Measurements from ENCODE around the gene PAK5.

PAK5 gene

GRCh38 chr20:9677100-9677623 lies 161.7 kb downstream of the PAK5 start:
- no peaks in the 10 kb centered on the region for H3K4me1 ChIP-seq (ENCODE audit: insufficient read depth, poor library complexity, severe bottlenecking)
- no peaks in the 10 kb centered on the region for H3K9me3 ChIP-seq (ENCODE audit: severe bottlenecking)
- H3K27ac ChIP-seq (ENCODE audit: poor library complexity, severe bottlenecking) = no peak overlapping the region
- ATAC-seq (ENCODE audit: low read depth) (no peak), DNase-seq (ENCODE audit: low spot score) (no peak)
- TF ChIP-seq CTCF (IDR thresholded peaks at IDR 0.05; ENCODE audit: poor library complexity, severe bottlenecking) = no peak
- peaks cover 6% of the 10 kb centered on the region for H3K27me3 ChIP-seq (ENCODE audit: insufficient read depth, poor library complexity, severe bottlenecking)
- H3K4me3 ChIP-seq (ENCODE audit: severe bottlenecking) = no peak overlapping the region
- no peaks in the 10 kb centered on the region for H3K36me3 ChIP-seq (ENCODE audit: low read depth)

- Histone ChIP-seq H3K27me3 (ENCODE audit: insufficient read depth, poor library complexity, severe bottlenecking) (peaks cover 3% of the 10 kb centered on the region), H3K9me3 (ENCODE audit: severe bottlenecking) (no peaks in the 10 kb centered on the region), H3K36me3 (ENCODE audit: low read depth) (no peaks in the 10 kb centered on the region), H3K4me3 (ENCODE audit: severe bottlenecking) (no peak overlapping the region), H3K4me1 (ENCODE audit: insufficient read depth, poor library complexity, severe bottlenecking) (no peaks in the 10 kb centered on the region), H3K27ac (ENCODE audit: poor library complexity, severe bottlenecking) (no peak overlapping the region)
- TF ChIP-seq CTCF (IDR thresholded peaks at IDR 0.05; ENCODE audit: poor library complexity, severe bottlenecking) = no peak
- DNase-seq (ENCODE audit: low spot score) (no peak), ATAC-seq (ENCODE audit: low read depth) (no peak)
Measured at GRCh38 chr20:9672981-9673380, 165.9 kb downstream of the PAK5 start.

- ATAC-seq (ENCODE audit: low read depth) (no peak), DNase-seq (ENCODE audit: low spot score) (no peak)
- TF ChIP-seq CTCF (IDR thresholded peaks at IDR 0.05; ENCODE audit: poor library complexity, severe bottlenecking) = no peak
- H3K4me3 ChIP-seq (ENCODE audit: severe bottlenecking) = no peak overlapping the region
- H3K9me3 ChIP-seq (ENCODE audit: severe bottlenecking) = no peaks in the 10 kb centered on the region
- peaks cover 3% of the 10 kb centered on the region for H3K27me3 ChIP-seq (ENCODE audit: insufficient read depth, poor library complexity, severe bottlenecking)
- no peaks in the 10 kb centered on the region for H3K36me3 ChIP-seq (ENCODE audit: low read depth)
- no peak overlapping the region for H3K27ac ChIP-seq (ENCODE audit: poor library complexity, severe bottlenecking)
- no peaks in the 10 kb centered on the region for H3K4me1 ChIP-seq (ENCODE audit: insufficient read depth, poor library complexity, severe bottlenecking)
Measured at GRCh38 chr20:9672027-9672426, 166.8 kb downstream of the PAK5 start.

- Histone ChIP-seq H3K36me3 (ENCODE audit: low read depth) (no peaks in the 10 kb centered on the region), H3K4me3 (ENCODE audit: severe bottlenecking) (no peak overlapping the region), H3K4me1 (ENCODE audit: insufficient read depth, poor library complexity, severe bottlenecking) (no peaks in the 10 kb centered on the region), H3K27me3 (ENCODE audit: insufficient read depth, poor library complexity, severe bottlenecking) (peaks cover 3% of the 10 kb centered on the region), H3K27ac (ENCODE audit: poor library complexity, severe bottlenecking) (no peak overlapping the region), H3K9me3 (ENCODE audit: severe bottlenecking) (no peaks in the 10 kb centered on the region)
- no peak for ATAC-seq (ENCODE audit: low read depth)
- DNase-seq (ENCODE audit: low spot score) = no peak
- no peak for TF ChIP-seq CTCF (IDR thresholded peaks at IDR 0.05; ENCODE audit: poor library complexity, severe bottlenecking)
Measured at GRCh38 chr20:9668381-9668780, 170.5 kb downstream of the PAK5 start.

- Histone ChIP-seq H3K9me3 (ENCODE audit: severe bottlenecking) (no peaks in the 10 kb centered on the region), H3K27me3 (ENCODE audit: insufficient read depth, poor library complexity, severe bottlenecking) (no peaks in the 10 kb centered on the region), H3K4me1 (ENCODE audit: insufficient read depth, poor library complexity, severe bottlenecking) (no peaks in the 10 kb centered on the region), H3K4me3 (ENCODE audit: severe bottlenecking) (no peak overlapping the region), H3K27ac (ENCODE audit: poor library complexity, severe bottlenecking) (no peak overlapping the region), H3K36me3 (ENCODE audit: low read depth) (no peaks in the 10 kb centered on the region)
- ATAC-seq (ENCODE audit: low read depth) = no peak
- TF ChIP-seq CTCF (IDR thresholded peaks at IDR 0.05; ENCODE audit: poor library complexity, severe bottlenecking) = no peak
- no peak for DNase-seq (ENCODE audit: low spot score)
Measured at GRCh38 chr20:9663423-9663822, 175.5 kb downstream of the PAK5 start.
